ENCODE results near the gene ZNF14. TPM values are rescaled to one million over a fixed set of nuclear protein-coding genes. Genes with fewer than 3 reads are reported as not detected.
"Not testable (repeated sequence)": the region's sequence is repeated elsewhere in the genome, so short reads cannot be mapped to it uniquely, and the experiment has no call there.

Gene ZNF14
- total RNA-seq, 1 experiment from 2014 or later, result 4.9 TPM

DNA sequence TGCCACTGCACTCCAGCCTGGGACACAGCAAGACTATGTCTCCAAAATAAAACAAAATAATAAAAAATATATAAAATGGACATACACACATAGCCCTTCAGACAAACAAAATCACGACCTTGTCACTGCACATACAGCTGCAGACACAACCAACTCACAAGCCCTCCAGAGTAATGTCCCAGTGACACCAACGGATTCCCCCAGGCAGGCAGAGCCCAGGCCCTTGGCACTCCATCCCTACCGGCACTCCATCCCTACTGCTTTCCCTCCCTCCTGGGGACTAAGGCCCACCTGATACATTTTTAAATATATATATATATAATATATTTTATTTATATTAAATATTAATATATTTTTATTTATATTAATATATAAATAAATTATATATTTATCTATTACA is 45.8 kb downstream of the ZNF14 start:
- H3K4me1 ChIP-seq, result no peaks in the 10 kb centered on the region
- no peak overlapping the region for H3K4me3 ChIP-seq (ENCODE audit: low read depth, low read length)
- ChIA-PET POLR2A (no interaction called here), CTCF (no interaction called here)
- no peaks in the 10 kb centered on the region for H3K36me3 ChIP-seq (ENCODE audit: control insufficient read depth, insufficient read depth, low read length)
- intact Hi-C loops (cut with micrococcal nuclease; ENCODE audit: unreplicated experiment), result no loop called here
- Mint-ChIP-seq H3K36me3 (ENCODE audit: insufficient read depth, unreplicated experiment) (no peaks in the 10 kb centered on the region), H3K4me1 (ENCODE audit: low read depth, unreplicated experiment) (no peaks in the 10 kb centered on the region), H3K27ac (ENCODE audit: unreplicated experiment) (no peak overlapping the region), H3K9me3 (ENCODE audit: unreplicated experiment) (peaks cover 19% of the 10 kb centered on the region), H3K27me3 (ENCODE audit: insufficient read depth, unreplicated experiment) (no peaks in the 10 kb centered on the region), H3K4me3 (ENCODE audit: unreplicated experiment) (no peak overlapping the region)
- no peaks in the 10 kb centered on the region for H3K27me3 ChIP-seq (replicated peaks; ENCODE audit: control insufficient read depth, insufficient read depth, low read length)
- BruUV-seq (replicated peaks), result no TSS peak
- DNase-seq, result no peak
- H3K9me3 ChIP-seq, result peaks cover 4% of the 10 kb centered on the region; the same call in 1 of the 2 replicates
- TF ChIP-seq, protein P1, sequence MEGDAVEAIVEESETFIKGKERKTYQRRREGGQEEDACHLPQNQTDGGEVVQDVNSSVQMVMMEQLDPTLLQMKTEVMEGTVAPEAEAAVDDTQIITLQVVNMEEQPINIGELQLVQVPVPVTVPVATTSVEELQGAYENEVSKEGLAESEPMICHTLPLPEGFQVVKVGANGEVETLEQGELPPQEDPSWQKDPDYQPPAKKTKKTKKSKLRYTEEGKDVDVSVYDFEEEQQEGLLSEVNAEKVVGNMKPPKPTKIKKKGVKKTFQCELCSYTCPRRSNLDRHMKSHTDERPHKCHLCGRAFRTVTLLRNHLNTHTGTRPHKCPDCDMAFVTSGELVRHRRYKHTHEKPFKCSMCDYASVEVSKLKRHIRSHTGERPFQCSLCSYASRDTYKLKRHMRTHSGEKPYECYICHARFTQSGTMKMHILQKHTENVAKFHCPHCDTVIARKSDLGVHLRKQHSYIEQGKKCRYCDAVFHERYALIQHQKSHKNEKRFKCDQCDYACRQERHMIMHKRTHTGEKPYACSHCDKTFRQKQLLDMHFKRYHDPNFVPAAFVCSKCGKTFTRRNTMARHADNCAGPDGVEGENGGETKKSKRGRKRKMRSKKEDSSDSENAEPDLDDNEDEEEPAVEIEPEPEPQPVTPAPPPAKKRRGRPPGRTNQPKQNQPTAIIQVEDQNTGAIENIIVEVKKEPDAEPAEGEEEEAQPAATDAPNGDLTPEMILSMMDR (IDR thresholded peaks at IDR 0.05; ENCODE audit: insufficient read depth in 1 of 2, low read depth in 1 of 2, low read length in 1 of 2, severe bottlenecking in 1 of 2, unreplicated experiment in 1 of 2), result no peak

DNA sequence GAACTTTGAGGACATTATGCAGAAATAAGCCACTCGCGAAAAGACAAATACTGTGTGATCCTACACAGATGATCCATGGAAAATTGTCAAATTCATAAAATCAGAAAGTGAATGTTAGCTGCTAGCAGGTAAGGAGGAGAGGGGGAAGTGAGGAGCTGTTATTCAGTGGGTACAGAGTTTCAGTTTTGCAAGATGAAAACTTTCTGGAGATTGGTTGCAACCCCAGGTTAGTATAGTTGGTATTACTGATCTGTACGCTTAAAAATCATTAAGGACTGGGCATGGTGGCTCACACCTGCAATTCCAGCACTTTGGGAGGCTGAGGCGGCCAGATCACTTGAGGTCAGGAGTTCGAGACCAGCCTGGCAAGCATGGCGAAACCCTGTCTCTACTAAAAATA is 46.3 kb downstream of the ZNF14 start:
- peaks cover 19% of the 10 kb centered on the region for H3K9me3 Mint-ChIP-seq (ENCODE audit: unreplicated experiment)
- intact Hi-C loops (cut with micrococcal nuclease; ENCODE audit: unreplicated experiment), result no loop called here
- Histone ChIP-seq H3K36me3 (ENCODE audit: control insufficient read depth, insufficient read depth, low read length) (no peaks in the 10 kb centered on the region), H3K27me3 (replicated peaks; ENCODE audit: control insufficient read depth, insufficient read depth, low read length) (no peaks in the 10 kb centered on the region), H3K4me3 (ENCODE audit: low read depth, low read length) (no peak overlapping the region), H3K9me3 (peaks cover 4% of the 10 kb centered on the region; the same call in 1 of the 2 replicates), H3K4me1 (no peaks in the 10 kb centered on the region)
- ChIA-PET POLR2A (no interaction called here), CTCF (no interaction called here)
- no peak overlapping the region for H3K27ac Mint-ChIP-seq (ENCODE audit: unreplicated experiment)
- no peaks in the 10 kb centered on the region for H3K36me3 Mint-ChIP-seq (ENCODE audit: insufficient read depth, unreplicated experiment)
- no TSS peak for BruUV-seq (replicated peaks)
- H3K27me3 Mint-ChIP-seq (ENCODE audit: insufficient read depth, unreplicated experiment), result no peaks in the 10 kb centered on the region
- H3K4me1 Mint-ChIP-seq (ENCODE audit: low read depth, unreplicated experiment), result no peaks in the 10 kb centered on the region
- TF ChIP-seq, protein P1 (IDR thresholded peaks at IDR 0.05; ENCODE audit: insufficient read depth in 1 of 2, low read depth in 1 of 2, low read length in 1 of 2, severe bottlenecking in 1 of 2, unreplicated experiment in 1 of 2), result no peak
- no peak overlapping the region for H3K4me3 Mint-ChIP-seq (ENCODE audit: unreplicated experiment)
- no peak for DNase-seq

DNA sequence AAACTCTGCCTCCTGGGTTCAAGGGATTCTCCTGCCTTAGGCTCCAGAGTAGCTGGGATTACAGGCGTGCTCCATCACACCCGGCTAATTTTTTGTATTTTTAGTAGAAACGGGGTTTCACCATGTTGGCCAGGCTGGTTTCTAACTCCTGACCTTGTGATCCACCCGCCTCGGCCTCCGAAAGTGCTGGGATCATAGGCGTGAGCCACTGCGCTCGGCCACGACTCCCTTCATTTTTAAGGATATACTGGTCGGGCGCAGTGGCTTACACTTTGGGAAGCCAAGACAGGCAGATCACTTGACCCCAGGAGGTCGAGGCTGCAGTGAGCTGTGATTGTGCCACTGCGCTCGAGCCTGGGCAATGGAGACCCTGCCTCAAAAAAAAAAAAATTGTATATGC is 46.8 kb downstream of the ZNF14 start:
- H3K27me3 ChIP-seq (replicated peaks; ENCODE audit: control insufficient read depth, insufficient read depth, low read length); H3K36me3 Mint-ChIP-seq (ENCODE audit: insufficient read depth, unreplicated experiment); H3K36me3 ChIP-seq (ENCODE audit: control insufficient read depth, insufficient read depth, low read length); BruUV-seq (replicated peaks); H3K4me3 ChIP-seq (ENCODE audit: low read depth, low read length); CTCF ChIA-PET; H3K9me3 ChIP-seq; POLR2A ChIA-PET; H3K4me1 ChIP-seq; DNase-seq; H3K27me3 Mint-ChIP-seq (ENCODE audit: insufficient read depth, unreplicated experiment); intact Hi-C loops (cut with micrococcal nuclease; ENCODE audit: unreplicated experiment); H3K27ac Mint-ChIP-seq (ENCODE audit: unreplicated experiment); H3K4me3 Mint-ChIP-seq (ENCODE audit: unreplicated experiment); H3K4me1 Mint-ChIP-seq (ENCODE audit: low read depth, unreplicated experiment): not testable (repeated sequence)
- H3K9me3 Mint-ChIP-seq (ENCODE audit: unreplicated experiment), result peaks cover 19% of the 10 kb centered on the region

All from Caco-2 (cell line).